HepG2 (cell line): ENCODE data around the gene KCNMB4. TPM values are rescaled to one million over a fixed set of nuclear protein-coding genes. Genes with fewer than 3 reads are reported as not detected.

ENCODE experiments used
- ATAC-seq: fragments of 200-7000 bp; cut with Tn5 transposase; 3 replicates; pipeline ENCODE4 v1.9.1; 2020; ENCODE audit warnings: mild to moderate bottlenecking, moderate library complexity
- BruUV-seq: library from RNA; stranded (reverse); fragments of 400-500 nt; replicated peaks from 2 replicates; lab custom pipeline; 2021; lab: Mats Ljungman, UMichigan
- CTCF ChIA-PET: fragments of 300-600 bp; formaldehyde crosslinking; extraction: SDS; loops from one replicate; lab custom pipeline; 2021; ENCODE audit warnings: low total read pairs, inconsistent platforms, low intra/inter-chr PET ratio; lab: Yijun Ruan, JAX
- POLR2A ChIA-PET: fragments of 350-600 bp; sonication (Branson Sonifier 250); formaldehyde crosslinking; loops from one replicate; lab custom pipeline; 2020; ENCODE audit warnings: antibody characterized with exemption, inconsistent platforms; lab: Yijun Ruan, JAX
- DNase-seq: peaks from one replicate; pipeline ENCODE4 v3.0.0-alpha.2; 2015; ENCODE audit warnings: low spot score
- FAIRE-seq: peaks from 3 replicates; lab custom pipeline; 2011; peaks lifted over from hg19 to GRCh38; lab: Jason Lieb, UNC
- H2AFZ ChIP-seq: one replicate; pipeline ENCODE4 v1.6.1; 2011; ENCODE audit warnings: low read length, inconsistent platforms
- H3K27ac ChIP-seq: fragments of 300-600 bp; 3 replicates; pipeline ENCODE4 v1.8.0; 2011; ENCODE audit warnings: mixed run types, mild to moderate bottlenecking, mixed read lengths, low read length, inconsistent platforms; ENCODE audit not compliant: insufficient read depth; ENCODE audit errors: extremely low read length
- H3K27me3 ChIP-seq, 2 experiments: fragments of 200-600 bp in 1 of 2; 2 replicates in 1 of 2; 3 replicates in 1 of 2; pipeline versions ENCODE4 v1.6.0 to v1.8.0; 2011; ENCODE audit warnings: low read length in 2 of 2, mild to moderate bottlenecking in 2 of 2, moderate library complexity in 2 of 2, inconsistent platforms in 1 of 2; ENCODE audit not compliant: insufficient read depth in 2 of 2, control insufficient read depth in 1 of 2
- H3K36me3 ChIP-seq, 2 experiments: fragments of 200-600 bp in 1 of 2; replicated peaks in 1 of 2; 2 replicates in 1 of 2; 3 replicates in 1 of 2; pipeline versions ENCODE4 v1.5.1 to v1.8.0; 2011; ENCODE audit warnings: low read length in 2 of 2, inconsistent platforms in 1 of 2; ENCODE audit not compliant: insufficient read depth in 2 of 2, control insufficient read depth in 1 of 2
- H3K4me1 ChIP-seq: 2 replicates; pipeline ENCODE4 v1.5.1; 2012; ENCODE audit warnings: low read length, inconsistent platforms; ENCODE audit not compliant: insufficient read depth
- H3K4me2 ChIP-seq: 2 replicates; pipeline ENCODE4 v1.6.0; 2011; ENCODE audit warnings: low read depth, low read length, inconsistent platforms
- H3K4me3 ChIP-seq, 3 experiments: fragments of 200-600 bp in 1 of 3; sonication (generic), shearing (Covaris generic) in 1 of 3; replicated peaks in 1 of 3; 2 replicates each; pipeline ENCODE4 v1.5.1; 2011 to 2016; ENCODE audit warnings: low read length in 3 of 3, inconsistent platforms in 2 of 3, low read depth in 2 of 3, mild to moderate bottlenecking in 2 of 3, control low read depth in 1 of 3, mixed read lengths in 1 of 3; ENCODE audit not compliant: insufficient read depth in 1 of 3
- H3K79me2 ChIP-seq: one replicate; pipeline ENCODE4 v1.6.1; 2011; ENCODE audit warnings: low read length, inconsistent platforms; ENCODE audit not compliant: insufficient read depth
- H3K9ac ChIP-seq: 2 replicates; pipeline ENCODE4 v1.6.0; 2011; ENCODE audit warnings: mild to moderate bottlenecking, low read depth, low read length, inconsistent platforms; ENCODE audit not compliant: insufficient read depth
- H3K9me3 ChIP-seq: 2 replicates; pipeline ENCODE4 v1.5.1; 2012; ENCODE audit warnings: mild to moderate bottlenecking, low read length
- H4K20me1 ChIP-seq: 2 replicates; pipeline ENCODE4 v1.6.0; 2011; ENCODE audit warnings: inconsistent platforms, mild to moderate bottlenecking, low read length, moderate library complexity; ENCODE audit not compliant: insufficient read depth
- ADNP ChIP-seq: sonication (generic); formaldehyde crosslinking; IDR thresholded peaks from 2 replicates; pipeline ENCODE4 v1.4.0; 2020; ENCODE audit warnings: missing genetic modification reagents
- CAMTA2 ChIP-seq: sonication (generic); formaldehyde crosslinking; IDR thresholded peaks from 2 replicates; pipeline ENCODE4 v1.4.0; 2020; ENCODE audit warnings: mild to moderate bottlenecking, missing genetic modification reagents, borderline replicate concordance
- MAFK ChIP-seq, 2 experiments: IDR thresholded peaks in 1 of 2; conservative IDR thresholded peaks in 1 of 2; 2 replicates each; pipeline ENCODE4 v1.6.1; 2011; ENCODE audit warnings: improper control_type of control experiment in 2 of 2, low read length in 2 of 2
- SRY ChIP-seq: sonication (generic); formaldehyde crosslinking; IDR thresholded peaks from 2 replicates; pipeline ENCODE4 v1.8.0; 2022; ENCODE audit warnings: mild to moderate bottlenecking, missing genetic modification reagents
- ZNF143 ChIP-seq: sonication (generic); formaldehyde crosslinking; IDR thresholded peaks from 2 replicates; pipeline ENCODE4 v1.4.0; 2020; ENCODE audit warnings: missing genetic modification reagents
- WGBS: methylation state at CpG from one replicate; pipeline ENCODE4 v1.1.6; 2017; ENCODE audit warnings: low lambda C conversion rate; 5-methylcytosine and 5-hydroxymethylcytosine counted together
- in situ Hi-C: cut with HindIII; loops from 2 replicates; pipeline ENCODE4 v1.10.0; 2017; ENCODE audit warnings: low pct_unique_long_range_greater_than_20kb; ENCODE audit not compliant: extremely low pct_ligation_motif_present
- intact Hi-C: fragments of 100-400 bp; cut with micrococcal nuclease; formaldehyde crosslinking; loops from one replicate; pipeline ENCODE4 v1.10.0; 2022; ENCODE audit not compliant: unreplicated experiment
- polyA plus RNA-seq, 8 experiments: library from polyadenylated mRNA; depleted of rRNA in 3 of 8; stranded (reverse) in 7 of 8; unstranded in 1 of 8; fragments of >200 nt; fragmentation: Illumina TruSeq in 4 of 8; extraction: Trizol in 4 of 8; gene quantifications; 2 replicates each; pipeline versions ENCODE4 v1.2.1 to v1.2.3, GENCODE V29; 2011 to 2016; ENCODE audit warnings: low read depth in 4 of 8, missing spikeins in 1 of 8, mixed read lengths in 1 of 8; ENCODE audit not compliant: insufficient read depth in 1 of 8
- total RNA-seq, 5 experiments: library from RNA; depleted of rRNA; stranded (reverse); fragments of >200 nt; fragmentation: Illumina TruSeq; extraction: Trizol; gene quantifications; 2 replicates each; pipeline ENCODE4 v1.2.3, GENCODE V29; 2016; ENCODE audit warnings: low read depth in 1 of 5
- TF ChIP-seq, protein P1 (sequence below): IDR thresholded peaks from 2 replicates; pipeline ENCODE4 v1.6.1; 2016; ENCODE audit warnings: missing genetic modification reagents, missing compliant biosample characterization
- TF ChIP-seq, protein P2 (sequence below): sonication (generic); formaldehyde crosslinking; IDR thresholded peaks from 2 replicates; pipeline ENCODE4 v1.9.0; 2021; ENCODE audit warnings: missing genetic modification reagents, mild to moderate bottlenecking, borderline replicate concordance
- TF ChIP-seq, protein P3 (sequence below): sonication (generic); formaldehyde crosslinking; IDR thresholded peaks from 2 replicates; pipeline ENCODE4 v1.4.0; 2020; ENCODE audit warnings: mild to moderate bottlenecking, missing genetic modification reagents, borderline replicate concordance

KCNMB4 gene
- total and polyA plus RNA-seq, 2 of the 13 experiments (the other 11 are each of a cell fraction or from before 2014, with no cell fraction given) = 0.67 to 0.84 TPM

DNA sequence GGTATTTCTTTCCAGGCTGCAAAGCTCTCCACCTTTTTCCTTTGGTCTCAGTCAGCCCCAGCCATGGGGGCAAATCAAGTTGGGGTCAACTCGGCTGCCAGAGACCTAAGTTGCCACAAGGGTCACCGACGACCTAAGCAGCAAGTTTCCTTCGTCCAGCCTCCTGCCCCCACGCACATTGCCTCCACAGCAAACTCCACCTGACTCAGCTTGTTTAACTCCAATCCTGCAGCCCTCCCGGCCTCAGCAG is 767 bp upstream of the KCNMB4 start:
- CTCF ChIA-PET = no interaction called here
- intact Hi-C loops (loop anchor here (5.0 to 10.0 kb wide), 2 partner anchors 121 to 212 kb away; partner anchors contain the start of gene CNOT2), in situ Hi-C loops (loop anchor here (5.0 to 25.0 kb wide), 2 partner anchors 123 to 478 kb away; partner anchors contain the start of gene CNOT2)
- H4K20me1 ChIP-seq = no peaks in the 10 kb centered on the region
- DNase-seq (no peak), FAIRE-seq (no peak), ATAC-seq (no peak; the same call in 2 of the 3 replicates)
- H3K4me2 ChIP-seq = peak overlapping the region; percentile 98
- H2AFZ ChIP-seq = peak overlapping the region; percentile 54
- H3K9ac ChIP-seq = peak overlapping the region; percentile 37; the same call in 1 of the 2 replicates
- no TSS peak for BruUV-seq
- peaks cover 0 to 21% of the 10 kb centered on the region in 2 experiments; a peak in 4 of 5 replicates for H3K27me3 ChIP-seq
- 0% methylated on average over 6 of the region's 6 CpGs for WGBS
- peaks cover 20% of the 10 kb centered on the region for H3K4me1 ChIP-seq
- no peak overlapping the region for H3K27ac ChIP-seq
- H3K79me2 ChIP-seq = no peaks in the 10 kb centered on the region
- H3K9me3 ChIP-seq = no peaks in the 10 kb centered on the region
- POLR2A ChIA-PET = no interaction called here
- TF ChIP-seq SRY (CRISPR knock-in tag) (no peak), ZNF143 (no peak), CAMTA2 (CRISPR knock-in tag) (no peak), MAFK (conservative IDR thresholded peaks at IDR 0.05 in 1 of 2, IDR thresholded peaks at IDR 0.05 in 1 of 2; ENCODE audit: low read length in 2 of 2) (peak; percentile 13 to 25; a peak in 1 of 4 replicates), ADNP (CRISPR knock-in tag) (no peak)
- TF ChIP-seq, protein P1, sequence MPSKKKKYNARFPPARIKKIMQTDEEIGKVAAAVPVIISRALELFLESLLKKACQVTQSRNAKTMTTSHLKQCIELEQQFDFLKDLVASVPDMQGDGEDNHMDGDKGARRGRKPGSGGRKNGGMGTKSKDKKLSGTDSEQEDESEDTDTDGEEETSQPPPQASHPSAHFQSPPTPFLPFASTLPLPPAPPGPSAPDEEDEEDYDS = no peak
- TF ChIP-seq, protein P2, sequence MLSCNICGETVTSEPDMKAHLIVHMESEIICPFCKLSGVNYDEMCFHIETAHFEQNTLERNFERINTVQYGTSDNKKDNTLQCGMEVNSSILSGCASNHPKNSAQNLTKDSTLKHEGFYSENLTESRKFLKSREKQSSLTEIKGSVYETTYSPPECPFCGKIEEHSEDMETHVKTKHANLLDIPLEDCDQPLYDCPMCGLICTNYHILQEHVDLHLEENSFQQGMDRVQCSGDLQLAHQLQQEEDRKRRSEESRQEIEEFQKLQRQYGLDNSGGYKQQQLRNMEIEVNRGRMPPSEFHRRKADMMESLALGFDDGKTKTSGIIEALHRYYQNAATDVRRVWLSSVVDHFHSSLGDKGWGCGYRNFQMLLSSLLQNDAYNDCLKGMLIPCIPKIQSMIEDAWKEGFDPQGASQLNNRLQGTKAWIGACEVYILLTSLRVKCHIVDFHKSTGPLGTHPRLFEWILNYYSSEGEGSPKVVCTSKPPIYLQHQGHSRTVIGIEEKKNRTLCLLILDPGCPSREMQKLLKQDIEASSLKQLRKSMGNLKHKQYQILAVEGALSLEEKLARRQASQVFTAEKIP (CRISPR knock-in tag) = no peak
- TF ChIP-seq, protein P3, sequence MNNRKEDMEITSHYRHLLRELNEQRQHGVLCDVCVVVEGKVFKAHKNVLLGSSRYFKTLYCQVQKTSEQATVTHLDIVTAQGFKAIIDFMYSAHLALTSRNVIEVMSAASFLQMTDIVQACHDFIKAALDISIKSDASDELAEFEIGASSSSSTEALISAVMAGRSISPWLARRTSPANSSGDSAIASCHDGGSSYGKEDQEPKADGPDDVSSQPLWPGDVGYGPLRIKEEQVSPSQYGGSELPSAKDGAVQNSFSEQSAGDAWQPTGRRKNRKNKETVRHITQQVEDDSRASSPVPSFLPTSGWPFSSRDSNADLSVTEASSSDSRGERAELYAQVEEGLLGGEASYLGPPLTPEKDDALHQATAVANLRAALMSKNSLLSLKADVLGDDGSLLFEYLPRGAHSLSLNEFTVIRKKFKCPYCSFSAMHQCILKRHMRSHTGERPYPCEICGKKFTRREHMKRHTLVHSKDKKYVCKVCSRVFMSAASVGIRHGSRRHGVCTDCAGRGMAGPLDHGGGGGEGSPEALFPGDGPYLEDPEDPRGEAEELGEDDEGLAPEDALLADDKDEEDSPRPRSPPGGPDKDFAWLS = no peak
- TF ChIP-seq, all 625 proteins: peak for 1
- peak overlapping the region; percentile 69 to 78 (median 77) for H3K4me3 ChIP-seq
- no peaks in the 10 kb centered on the region for H3K36me3 ChIP-seq
